Head of caudate nucleus (tissue), 42 donors: Measurements from ENCODE around the gene ADGRV1.

Experiments used
- DNase-seq, 42 donors: peaks; one replicate each; pipeline versions ENCODE4 v3.0.0 to v3.0.0-alpha.2; 2020 to 2021; ENCODE audit warnings: mixed read lengths in 7 of 42
- intact Hi-C: fragments of 100-400 bp; cut with DNase I; formaldehyde crosslinking; loops from one replicate; pipeline ENCODE4 v1.15.0; 2022

Gene ADGRV1

GRCh38 chr5:91119981-91120850 lies 561.6 kb downstream of the ADGRV1 start:
- intact Hi-C loops: loop anchor here (10.0 kb wide), 1 partner anchor 165 kb away; no protein-coding TSS in a partner anchor
- no peak for DNase-seq

DNA sequence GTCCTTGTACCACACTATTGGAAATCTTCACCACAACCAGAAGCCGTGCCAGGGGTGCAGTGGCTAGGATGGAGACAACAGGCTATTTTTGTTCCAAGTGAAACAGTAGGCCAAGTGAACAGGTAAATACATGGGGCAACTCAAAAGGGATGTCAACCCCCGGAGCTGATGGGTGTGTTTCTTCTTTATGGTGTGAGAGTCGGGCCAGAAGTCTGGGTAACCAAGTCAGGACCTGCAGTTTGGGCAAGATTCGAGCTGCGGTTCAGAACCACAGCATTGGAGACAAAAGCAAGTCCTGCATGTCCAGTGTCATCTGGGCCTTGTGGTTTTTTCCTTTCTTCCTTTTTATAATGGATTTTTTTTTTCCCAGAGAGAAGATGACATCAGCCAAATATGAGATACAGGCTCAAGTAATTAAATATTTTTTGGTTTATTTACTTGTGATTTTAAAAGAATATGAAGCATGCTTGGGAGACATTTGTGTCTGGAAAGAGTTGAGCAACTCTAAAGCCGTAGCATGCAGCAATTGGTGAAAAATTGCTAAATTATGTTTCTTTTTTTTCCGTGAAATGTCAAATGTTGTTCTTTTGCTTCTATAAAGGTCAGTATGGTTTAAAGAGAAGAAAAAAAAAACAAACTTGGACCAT lies 562.9 kb downstream of the ADGRV1 start:
- intact Hi-C loops: no loop called here
- DNase-seq: no peak

DNA sequence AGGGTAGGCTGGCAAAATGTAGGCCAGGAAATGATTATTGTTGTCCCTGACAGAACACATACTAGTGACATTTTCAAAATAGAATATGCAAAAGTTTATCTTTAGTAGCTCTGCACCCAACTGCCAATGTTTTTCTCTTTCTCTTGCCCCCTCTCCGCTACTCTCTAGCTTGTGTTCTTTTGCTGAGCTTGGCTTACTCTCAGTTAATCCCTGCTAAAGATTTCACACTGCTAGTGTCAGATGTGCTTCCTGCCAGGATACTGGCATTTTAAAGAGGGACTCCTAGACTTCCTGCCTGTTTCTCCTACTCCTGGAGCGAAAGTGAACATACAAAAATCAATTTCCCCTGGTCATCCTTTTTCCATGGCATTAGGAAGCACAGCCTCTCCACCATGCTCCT lies 564.1 kb downstream of the ADGRV1 start:
- no peak for DNase-seq

DNA sequence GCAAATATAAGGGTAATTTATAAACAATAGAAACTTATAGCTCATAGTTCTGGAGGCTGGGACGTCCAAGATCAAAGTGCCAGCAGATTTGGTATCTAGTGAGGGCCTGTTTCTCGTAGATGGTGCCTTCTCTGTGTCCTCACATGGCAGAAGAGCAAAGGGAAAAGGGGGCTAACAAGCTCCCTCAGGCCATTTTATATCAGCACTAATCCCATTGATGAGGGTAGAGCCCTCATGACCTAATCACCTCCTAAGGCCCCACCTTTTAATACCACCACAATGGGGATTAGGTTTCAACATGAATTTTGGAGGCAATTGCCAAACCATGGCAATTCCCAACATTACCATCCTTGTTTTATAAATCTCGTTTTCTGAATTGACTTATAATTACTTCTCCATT lies 564.7 kb downstream of the ADGRV1 start:
- DNase-seq: no peak
- intact Hi-C loops: no loop called here

More for the DNA sequence above, 564.1 kb downstream of the ADGRV1 start:
- intact Hi-C loops: no loop called here

DNA sequence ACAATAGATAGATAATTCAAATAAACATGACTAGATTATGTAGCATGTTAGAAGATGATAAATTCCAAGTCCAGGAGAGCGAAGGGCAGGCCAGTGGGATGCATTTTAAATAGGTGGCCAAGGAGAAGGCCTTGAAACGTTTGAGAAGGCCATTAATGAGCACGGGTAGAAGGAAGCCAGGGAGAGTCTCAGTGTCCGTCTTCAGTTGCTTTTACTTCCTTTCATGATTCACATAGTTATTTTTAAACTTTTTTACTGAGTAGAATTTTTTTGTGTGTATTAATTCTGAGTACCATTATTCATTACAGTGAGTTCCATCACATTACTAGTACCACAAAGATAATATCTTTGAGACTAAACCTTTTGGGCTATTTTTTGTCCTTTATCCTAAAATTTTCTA lies 565.3 kb downstream of the ADGRV1 start:
- intact Hi-C loops: no loop called here
- DNase-seq: no peak

GRCh38 chr5:91125916-91126315 lies 567.3 kb downstream of the ADGRV1 start:
- DNase-seq: no peak
- intact Hi-C loops: no loop called here

GRCh38 chr5:91126448-91126847 lies 567.9 kb downstream of the ADGRV1 start:
- DNase-seq: no peak
- intact Hi-C loops: no loop called here

- intact Hi-C loops: no loop called here
- no peak for DNase-seq
Measured at GRCh38 chr5:91126888-91127287, 568.3 kb downstream of the ADGRV1 start.

GRCh38 chr5:91127456-91128081 lies 569.0 kb downstream of the ADGRV1 start:
- DNase-seq: no peak
- intact Hi-C loops: no loop called here

DNA sequence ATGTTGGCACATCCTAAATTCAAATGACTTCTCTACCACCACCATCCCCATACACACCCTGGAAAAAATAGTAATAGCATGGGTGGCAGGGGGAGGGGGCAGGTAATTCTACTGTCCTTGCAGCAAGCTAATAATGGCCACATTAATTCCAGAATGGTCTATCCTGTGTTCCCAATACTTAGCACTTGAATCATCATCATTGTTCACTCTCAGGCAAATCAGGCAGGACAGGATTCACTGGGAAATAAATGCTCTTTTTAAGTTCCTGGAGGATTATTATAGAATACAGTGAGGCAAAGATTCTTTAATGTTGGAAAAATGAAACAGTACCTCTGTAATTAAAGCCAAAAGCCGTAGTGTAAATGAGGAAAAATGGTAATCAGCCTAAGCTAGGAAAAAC lies 570.0 kb downstream of the ADGRV1 start:
- no peak for DNase-seq
- intact Hi-C loops: no loop called here

DNA sequence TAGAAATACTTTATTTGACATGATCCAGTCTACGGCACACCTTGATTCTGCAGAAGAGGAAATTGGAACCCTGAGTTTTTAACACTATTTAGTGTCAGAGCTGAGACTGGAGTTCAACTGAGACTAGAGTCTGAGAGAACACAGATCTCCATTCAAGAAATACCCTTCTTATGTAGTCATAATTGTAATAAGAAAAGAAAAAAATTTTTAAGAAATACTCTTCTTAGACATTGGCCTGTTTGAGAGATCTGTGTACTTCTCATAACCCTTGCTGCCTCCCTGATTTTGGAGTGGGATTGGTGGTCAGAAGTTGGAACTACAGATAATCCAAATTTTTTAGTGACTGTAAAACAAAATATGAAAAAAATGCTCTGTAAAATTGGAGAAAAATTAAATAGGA lies 571.2 kb downstream of the ADGRV1 start:
- intact Hi-C loops: no loop called here

GRCh38 chr5:91130759-91131158 lies 572.2 kb downstream of the ADGRV1 start:
- intact Hi-C loops: no loop called here

More for the DNA sequence above, 571.2 kb downstream of the ADGRV1 start:
- DNase-seq: no peak

GRCh38 chr5:91132550-91132949 lies 574.0 kb downstream of the ADGRV1 start:
- DNase-seq: no peak
- intact Hi-C loops: no loop called here

More at GRCh38 chr5:91130759-91131158, 572.2 kb downstream of the ADGRV1 start:
- DNase-seq: no peak

DNA sequence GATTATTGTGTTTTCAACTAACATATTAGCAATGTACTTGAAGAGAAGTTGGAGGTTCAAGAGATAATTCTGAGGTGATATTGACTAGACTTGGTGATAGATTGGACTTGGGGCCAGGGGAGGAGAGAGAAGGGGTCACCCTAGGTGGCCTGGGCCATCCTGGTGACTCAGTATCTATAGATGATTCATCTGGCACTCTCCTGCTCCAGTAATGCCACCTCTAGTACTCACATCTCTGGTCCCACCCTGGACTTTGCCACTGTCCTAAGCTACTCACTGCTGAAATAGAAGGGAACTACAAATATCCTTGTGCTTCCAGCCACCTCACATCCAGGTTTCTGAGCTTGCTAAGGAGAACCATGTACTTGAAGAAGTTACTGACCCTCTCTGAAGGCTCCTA lies 574.6 kb downstream of the ADGRV1 start:
- DNase-seq: no peak
- intact Hi-C loops: no loop called here

- intact Hi-C loops: no loop called here
- DNase-seq: no peak
Measured at GRCh38 chr5:91135475-91136248, 577.1 kb downstream of the ADGRV1 start.

- DNase-seq: no peak
- intact Hi-C loops: no loop called here
Measured at GRCh38 chr5:91136271-91136670, 577.7 kb downstream of the ADGRV1 start.

GRCh38 chr5:91137647-91138046 lies 579.0 kb downstream of the ADGRV1 start:
- DNase-seq: no peak
- intact Hi-C loops: no loop called here

DNA sequence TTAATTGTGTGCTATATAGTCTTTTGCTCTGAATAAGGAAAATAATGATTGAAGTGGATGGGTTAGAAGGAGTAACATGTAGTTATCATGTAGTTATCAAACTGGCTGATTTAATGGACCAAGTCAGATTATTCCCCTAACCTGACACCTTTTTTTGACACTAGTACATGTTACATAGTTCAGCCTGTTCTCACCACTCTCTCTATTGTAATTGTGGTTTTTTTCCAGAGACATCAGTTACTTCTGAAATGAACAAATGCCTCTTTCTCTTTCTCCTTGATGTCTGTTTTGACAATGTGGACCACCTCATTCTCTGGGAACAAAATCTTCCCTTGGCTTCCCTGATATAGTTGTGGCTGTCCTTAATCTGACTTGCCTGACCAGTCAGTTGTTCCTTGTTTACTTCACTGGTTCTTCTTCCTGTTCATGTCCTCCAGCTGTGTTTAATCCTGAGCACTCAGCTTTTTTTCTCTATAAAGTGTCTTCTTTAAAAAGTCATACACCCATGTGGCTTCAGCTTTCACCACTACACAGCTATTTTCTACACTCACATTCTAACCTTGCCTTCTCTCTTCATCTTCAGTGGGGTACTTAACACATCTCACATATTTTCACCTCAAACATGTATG lies 581.1 kb downstream of the ADGRV1 start:
- intact Hi-C loops: no loop called here
- DNase-seq: no peak

DNA sequence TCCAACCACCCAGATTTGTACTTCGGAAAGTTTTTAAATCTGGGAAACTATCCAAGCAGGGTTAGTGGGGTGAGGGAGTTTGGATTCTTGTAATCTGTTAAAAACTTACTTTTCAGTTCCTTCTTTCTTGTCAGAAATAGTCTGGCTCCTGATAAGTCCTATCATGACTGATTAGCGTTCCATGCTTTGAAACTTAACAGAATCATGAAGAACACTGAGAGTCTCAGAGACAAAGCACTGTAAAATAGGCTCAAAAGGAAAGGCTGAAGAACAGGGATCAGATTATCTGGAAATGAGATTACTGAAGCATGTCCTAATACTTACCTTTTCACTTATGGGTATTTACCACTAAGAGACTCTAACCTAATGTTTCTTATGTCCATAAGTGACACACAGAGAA lies 582.1 kb downstream of the ADGRV1 start:
- DNase-seq: no peak
- intact Hi-C loops: no loop called here
